Activated naive CD4-positive, alpha-beta T cell treated with Interleukin-2 at 50 U/mL for 16 hours (primary cell): ENCODE results near the gene APOL5.
"Not testable (repeated sequence)": the region's sequence is repeated elsewhere in the genome, so short reads cannot be mapped to it uniquely, and the experiment has no call there.

ENCODE experiments used
- DNase-seq: peaks from one replicate; pipeline ENCODE4 v3.0.0-alpha.2; 2020

APOL5 gene

GRCh38 chr22:35711336-35711735 is 6.3 kb upstream of the APOL5 start:
- no peak for DNase-seq

GRCh38 chr22:35712672-35713071 is 5.0 kb upstream of the APOL5 start:
- no peak for DNase-seq

- DNase-seq = no peak
These were observed 1.7 kb downstream of the APOL5 start for GRCh38 chr22:35719212-35719875.

- no peak for DNase-seq
These were observed 4.3 kb downstream of the APOL5 start for GRCh38 chr22:35721960-35722359.

- DNase-seq = no peak
These were observed 7.8 kb downstream of the APOL5 start for GRCh38 chr22:35725521-35725920.

- DNase-seq = no peak
These were observed 8.7 kb downstream of the APOL5 start for GRCh38 chr22:35726398-35726797.

GRCh38 chr22:35726933-35727332 is 9.3 kb downstream of the APOL5 start:
- DNase-seq = no peak

GRCh38 chr22:35727436-35727835 is 9.8 kb downstream of the APOL5 start:
- no peak for DNase-seq

- no peak for DNase-seq
These were observed 11.1 kb downstream of the APOL5 start for GRCh38 chr22:35728639-35729308.

- DNase-seq = no peak
These were observed 11.6 kb downstream of the APOL5 start for GRCh38 chr22:35729309-35729698.

- DNase-seq = no peak
These were observed 13.6 kb downstream of the APOL5 start for GRCh38 chr22:35731321-35731720.

GRCh38 chr22:35732116-35732515 is 14.4 kb downstream of the APOL5 start:
- DNase-seq = no peak

GRCh38 chr22:35733036-35733435 is 15.4 kb downstream of the APOL5 start:
- DNase-seq = no peak

- DNase-seq = no peak
These were observed 16.3 kb downstream of the APOL5 start for GRCh38 chr22:35733791-35734516.

- DNase-seq = no peak
These were observed 16.8 kb downstream of the APOL5 start for GRCh38 chr22:35734517-35734827.

- DNase-seq = no peak
These were observed 17.9 kb downstream of the APOL5 start for GRCh38 chr22:35735542-35735941.

- DNase-seq = no peak
These were observed 18.5 kb downstream of the APOL5 start for GRCh38 chr22:35736166-35736565.

- DNase-seq = no peak
These were observed 19.0 kb downstream of the APOL5 start for GRCh38 chr22:35736701-35737100.

- not testable (repeated sequence) for DNase-seq
These were observed 20.2 kb downstream of the APOL5 start for GRCh38 chr22:35737886-35738285.

- DNase-seq = no peak
These were observed 21.6 kb downstream of the APOL5 start for GRCh38 chr22:35739076-35739930.

- no peak for DNase-seq
These were observed 22.3 kb downstream of the APOL5 start for GRCh38 chr22:35739931-35740380.

- no peak for DNase-seq
These were observed 22.9 kb downstream of the APOL5 start for GRCh38 chr22:35740616-35741015.
